HUDEP-2 (cell line): ENCODE measurements around the gene DOCK3.
"Not testable (repeated sequence)": the region's sequence is repeated elsewhere in the genome, so short reads cannot be mapped to it uniquely, and the experiment has no call there.

Experiments
- DNase-seq, 76 experiments: peaks; one replicate each; lab custom pipeline; 2025; ENCODE audit not compliant: unreplicated experiment in 76 of 76; lab: John Stamatoyannopoulos, UW

Gene DOCK3

GRCh38 chr3:50673931-50674330 is 796 bp upstream of the DOCK3 start:
- DNase-seq: no peak

- DNase-seq: peak in 6 of 76 experiments; percentile 1 to 6 (median 4)
These were observed 678 bp downstream of the DOCK3 start for GRCh38 chr3:50675179-50676030.

GRCh38 chr3:50676031-50676705 is 1.4 kb downstream of the DOCK3 start:
- DNase-seq: no peak

GRCh38 chr3:50687127-50687751 is 12.5 kb downstream of the DOCK3 start:
- no peak for DNase-seq

GRCh38 chr3:50687916-50688315 is 13.2 kb downstream of the DOCK3 start:
- no peak for DNase-seq

GRCh38 chr3:50688602-50689001 is 13.9 kb downstream of the DOCK3 start:
- not testable (repeated sequence) for DNase-seq

- no peak for DNase-seq
These were observed 14.8 kb downstream of the DOCK3 start for GRCh38 chr3:50689558-50689957.

GRCh38 chr3:50695031-50695430 is 20.3 kb downstream of the DOCK3 start:
- DNase-seq: no peak

GRCh38 chr3:50696276-50696675 is 21.5 kb downstream of the DOCK3 start:
- DNase-seq: no peak

GRCh38 chr3:50698269-50698668 is 23.5 kb downstream of the DOCK3 start:
- DNase-seq: no peak

- no peak for DNase-seq
These were observed 33.9 kb downstream of the DOCK3 start for GRCh38 chr3:50708620-50709019.

- peak in 1 of 76 experiments; percentile 2 for DNase-seq
These were observed 40.2 kb downstream of the DOCK3 start for GRCh38 chr3:50714946-50715345.

- no peak for DNase-seq
These were observed 50.1 kb downstream of the DOCK3 start for GRCh38 chr3:50724831-50725230.

GRCh38 chr3:50734985-50735384 is 60.3 kb downstream of the DOCK3 start:
- DNase-seq: no peak

- no peak for DNase-seq
These were observed 62.6 kb downstream of the DOCK3 start for GRCh38 chr3:50737193-50737905.

GRCh38 chr3:50737906-50738598 is 63.3 kb downstream of the DOCK3 start:
- no peak for DNase-seq

GRCh38 chr3:50743643-50744042 is 68.9 kb downstream of the DOCK3 start:
- DNase-seq: no peak

- DNase-seq: no peak
These were observed 75.1 kb downstream of the DOCK3 start for GRCh38 chr3:50749822-50750221.

GRCh38 chr3:50759015-50759414 is 84.3 kb downstream of the DOCK3 start:
- DNase-seq: no peak

GRCh38 chr3:50777680-50778079 is 103.0 kb downstream of the DOCK3 start:
- DNase-seq: no peak
